ENCODE data around the gene ZNF536. TPM values are rescaled to one million over a fixed set of nuclear protein-coding genes. Genes with fewer than 3 reads are reported as not detected.
"Not testable (repeated sequence)": the region's sequence is repeated elsewhere in the genome, so short reads cannot be mapped to it uniquely, and the experiment has no call there.

ZNF536 gene
- total RNA-seq, 1 donor from 2014 or later = 9.2 TPM

DNA sequence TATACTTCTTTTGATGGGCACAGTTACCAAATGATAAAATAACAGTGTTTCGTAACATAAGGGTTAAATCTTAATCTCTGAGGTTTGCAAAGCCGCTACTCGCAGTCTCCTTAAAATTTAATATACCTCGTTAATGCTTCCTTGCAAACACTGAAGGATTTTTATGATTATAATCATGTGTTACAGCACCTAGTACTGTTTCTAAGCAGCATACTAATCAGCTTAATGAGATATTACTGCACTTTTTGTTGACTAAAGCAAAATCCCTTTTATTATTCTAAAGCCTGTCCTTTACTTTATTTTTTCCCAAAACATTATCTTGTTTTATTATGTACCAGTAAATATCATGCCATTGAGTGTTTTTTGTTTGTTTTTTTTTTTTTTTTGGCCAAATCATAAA, 70.5 kb downstream of the ZNF536 start:
- no peak overlapping the region for H3K4me3 Mint-ChIP-seq
- H3K4me1 Mint-ChIP-seq (ENCODE audit: unreplicated experiment) = peaks cover 11% of the 10 kb centered on the region
- no peak for DNase-seq (ENCODE audit: extremely low spot score, unreplicated experiment)
- H3K36me3 Mint-ChIP-seq = peaks cover 4% of the 10 kb centered on the region
- no peaks in the 10 kb centered on the region for H3K9me3 Mint-ChIP-seq
- peaks cover 17% of the 10 kb centered on the region for H3K27me3 Mint-ChIP-seq
- TF ChIP-seq, protein P1, sequence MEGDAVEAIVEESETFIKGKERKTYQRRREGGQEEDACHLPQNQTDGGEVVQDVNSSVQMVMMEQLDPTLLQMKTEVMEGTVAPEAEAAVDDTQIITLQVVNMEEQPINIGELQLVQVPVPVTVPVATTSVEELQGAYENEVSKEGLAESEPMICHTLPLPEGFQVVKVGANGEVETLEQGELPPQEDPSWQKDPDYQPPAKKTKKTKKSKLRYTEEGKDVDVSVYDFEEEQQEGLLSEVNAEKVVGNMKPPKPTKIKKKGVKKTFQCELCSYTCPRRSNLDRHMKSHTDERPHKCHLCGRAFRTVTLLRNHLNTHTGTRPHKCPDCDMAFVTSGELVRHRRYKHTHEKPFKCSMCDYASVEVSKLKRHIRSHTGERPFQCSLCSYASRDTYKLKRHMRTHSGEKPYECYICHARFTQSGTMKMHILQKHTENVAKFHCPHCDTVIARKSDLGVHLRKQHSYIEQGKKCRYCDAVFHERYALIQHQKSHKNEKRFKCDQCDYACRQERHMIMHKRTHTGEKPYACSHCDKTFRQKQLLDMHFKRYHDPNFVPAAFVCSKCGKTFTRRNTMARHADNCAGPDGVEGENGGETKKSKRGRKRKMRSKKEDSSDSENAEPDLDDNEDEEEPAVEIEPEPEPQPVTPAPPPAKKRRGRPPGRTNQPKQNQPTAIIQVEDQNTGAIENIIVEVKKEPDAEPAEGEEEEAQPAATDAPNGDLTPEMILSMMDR (conservative IDR thresholded peaks at IDR 0.05) = no peak
- H3K27ac Mint-ChIP-seq = no peak overlapping the region

DNA sequence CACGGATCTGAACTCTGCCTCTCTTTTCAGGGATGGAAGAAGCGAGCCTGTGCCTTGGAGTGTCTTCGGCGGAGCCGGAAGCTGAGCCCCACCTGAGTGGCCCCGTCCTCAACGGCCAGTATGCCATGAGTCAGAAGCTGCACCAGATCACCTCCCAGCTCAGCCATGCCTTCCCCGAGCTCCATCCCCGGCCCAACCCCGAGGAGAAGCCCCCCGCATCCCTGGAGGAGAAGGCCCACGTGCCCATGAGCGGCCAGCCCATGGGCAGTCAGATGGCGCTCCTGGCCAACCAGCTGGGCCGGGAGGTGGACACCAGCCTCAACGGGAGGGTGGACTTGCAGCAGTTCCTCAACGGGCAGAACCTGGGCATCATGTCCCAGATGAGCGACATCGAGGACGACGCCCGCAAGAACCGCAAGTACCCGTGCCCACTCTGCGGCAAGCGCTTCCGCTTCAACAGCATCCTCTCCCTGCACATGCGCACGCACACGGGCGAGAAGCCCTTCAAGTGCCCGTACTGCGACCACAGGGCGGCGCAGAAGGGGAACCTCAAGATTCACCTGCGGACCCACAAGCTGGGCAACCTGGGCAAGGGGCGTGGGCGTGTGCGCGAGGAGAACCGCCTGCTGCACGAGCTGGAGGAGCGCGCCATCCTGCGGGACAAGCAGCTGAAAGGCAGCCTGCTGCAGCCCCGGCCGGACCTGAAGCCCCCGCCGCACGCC, 71.5 kb downstream of the ZNF536 start:
- Mint-ChIP-seq H3K36me3 (peaks cover 4% of the 10 kb centered on the region), H3K4me3 (no peak overlapping the region)
- DNase-seq (ENCODE audit: extremely low spot score, unreplicated experiment) = no peak

DNA sequence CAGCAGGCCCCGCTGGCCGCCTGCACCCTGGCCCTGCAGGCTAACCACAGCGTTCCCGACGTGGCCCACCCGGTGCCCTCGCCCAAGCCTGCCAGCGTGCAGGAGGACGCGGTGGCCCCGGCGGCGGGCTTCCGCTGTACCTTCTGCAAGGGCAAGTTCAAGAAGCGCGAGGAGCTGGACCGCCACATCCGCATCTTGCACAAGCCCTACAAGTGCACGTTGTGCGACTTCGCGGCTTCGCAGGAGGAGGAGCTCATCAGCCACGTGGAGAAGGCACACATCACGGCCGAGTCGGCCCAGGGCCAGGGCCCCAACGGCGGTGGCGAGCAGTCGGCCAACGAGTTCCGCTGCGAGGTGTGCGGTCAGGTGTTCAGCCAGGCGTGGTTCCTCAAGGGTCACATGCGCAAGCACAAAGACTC, 72.1 kb downstream of the ZNF536 start:
- H3K4me1 Mint-ChIP-seq (ENCODE audit: unreplicated experiment) = peaks cover 20% of the 10 kb centered on the region

More for the DNA sequence above, 71.5 kb downstream of the ZNF536 start:
- H3K27ac Mint-ChIP-seq = no peak overlapping the region
- H3K9me3 Mint-ChIP-seq = no peaks in the 10 kb centered on the region
- H3K4me1 Mint-ChIP-seq (ENCODE audit: unreplicated experiment) = peaks cover 14% of the 10 kb centered on the region
- H3K27me3 Mint-ChIP-seq = peaks cover 24% of the 10 kb centered on the region
- TF ChIP-seq, protein P1 (conservative IDR thresholded peaks at IDR 0.05) = no peak

DNA sequence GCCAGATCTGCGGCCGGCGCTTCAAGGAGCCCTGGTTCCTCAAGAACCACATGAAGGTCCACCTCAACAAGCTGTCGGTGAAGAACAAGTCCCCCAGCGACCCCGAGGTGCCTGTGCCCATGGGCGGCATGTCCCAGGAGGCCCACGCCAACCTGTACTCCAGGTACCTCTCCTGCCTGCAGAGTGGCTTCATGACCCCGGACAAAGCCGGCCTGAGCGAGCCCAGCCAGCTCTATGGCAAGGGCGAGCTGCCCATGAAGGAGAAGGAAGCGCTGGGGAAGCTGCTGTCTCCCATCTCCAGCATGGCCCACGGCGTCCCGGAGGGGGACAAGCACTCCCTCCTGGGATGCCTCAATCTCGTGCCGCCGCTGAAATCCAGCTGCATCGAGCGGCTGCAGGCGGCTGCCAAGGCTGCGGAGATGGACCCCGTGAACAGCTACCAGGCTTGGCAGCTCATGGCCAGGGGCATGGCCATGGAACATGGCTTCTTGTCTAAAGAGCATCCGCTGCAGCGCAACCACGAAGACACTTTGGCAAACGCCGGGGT, 72.6 kb downstream of the ZNF536 start:
- peaks cover 35% of the 10 kb centered on the region for H3K27me3 Mint-ChIP-seq
- H3K36me3 Mint-ChIP-seq = peaks cover 4% of the 10 kb centered on the region

More for the DNA sequence above, 72.1 kb downstream of the ZNF536 start:
- peaks cover 4% of the 10 kb centered on the region for H3K36me3 Mint-ChIP-seq
- H3K4me3 Mint-ChIP-seq = no peak overlapping the region
- H3K27ac Mint-ChIP-seq = no peak overlapping the region
- TF ChIP-seq, protein P1 (conservative IDR thresholded peaks at IDR 0.05) = no peak
- H3K9me3 Mint-ChIP-seq = no peaks in the 10 kb centered on the region
- H3K27me3 Mint-ChIP-seq = peaks cover 30% of the 10 kb centered on the region
- DNase-seq (ENCODE audit: extremely low spot score, unreplicated experiment) = no peak

DNA sequence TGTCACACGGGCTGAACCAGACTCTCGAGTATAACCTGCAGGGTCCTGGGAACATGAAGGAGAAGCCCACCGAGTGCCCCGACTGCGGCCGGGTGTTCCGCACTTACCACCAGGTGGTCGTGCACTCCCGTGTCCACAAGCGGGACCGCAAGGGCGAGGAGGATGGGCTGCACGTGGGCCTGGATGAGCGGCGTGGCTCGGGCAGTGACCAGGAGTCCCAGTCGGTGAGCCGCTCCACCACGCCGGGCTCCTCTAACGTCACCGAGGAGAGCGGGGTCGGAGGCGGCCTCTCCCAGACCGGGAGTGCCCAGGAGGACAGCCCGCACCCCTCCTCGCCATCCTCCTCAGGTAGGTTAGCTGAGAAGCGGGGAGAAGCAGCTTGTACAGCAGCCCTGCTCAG, 73.2 kb downstream of the ZNF536 start:
- Mint-ChIP-seq H3K4me1 (ENCODE audit: unreplicated experiment) (peaks cover 30% of the 10 kb centered on the region), H3K27me3 (peaks cover 38% of the 10 kb centered on the region)

More for the DNA sequence above, 72.6 kb downstream of the ZNF536 start:
- TF ChIP-seq, protein P1 (conservative IDR thresholded peaks at IDR 0.05) = no peak
- H3K9me3 Mint-ChIP-seq = no peaks in the 10 kb centered on the region
- H3K4me3 Mint-ChIP-seq = no peak overlapping the region
- H3K27ac Mint-ChIP-seq = no peak overlapping the region
- H3K4me1 Mint-ChIP-seq (ENCODE audit: unreplicated experiment) = peaks cover 25% of the 10 kb centered on the region
- no peak for DNase-seq (ENCODE audit: extremely low spot score, unreplicated experiment)

DNA sequence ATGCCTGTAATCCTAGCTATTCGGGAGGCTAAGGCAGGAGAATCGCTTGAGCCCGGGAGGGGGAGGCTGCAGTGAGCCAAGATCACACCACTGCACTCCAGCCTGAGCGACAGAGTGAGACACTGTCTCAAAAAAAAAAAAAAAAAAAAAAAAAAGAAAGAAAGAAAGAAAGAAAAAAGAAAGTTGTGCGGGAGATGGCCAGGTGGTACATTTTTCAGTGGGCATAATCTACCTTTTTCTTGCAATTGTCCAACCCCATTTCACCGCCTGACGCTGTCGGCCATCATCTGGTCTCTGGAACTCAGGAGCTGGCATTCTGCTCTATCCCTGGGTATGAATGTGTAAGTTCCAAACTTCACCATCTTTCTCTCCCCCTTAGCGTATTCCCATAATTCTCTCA, 73.9 kb downstream of the ZNF536 start:
- peaks cover 30% of the 10 kb centered on the region for H3K4me1 Mint-ChIP-seq (ENCODE audit: unreplicated experiment)
- H3K27ac Mint-ChIP-seq = peak overlapping the region; percentile 29
- not testable (repeated sequence) for DNase-seq (ENCODE audit: extremely low spot score, unreplicated experiment); H3K9me3 Mint-ChIP-seq; H3K4me3 Mint-ChIP-seq; H3K36me3 Mint-ChIP-seq
- peaks cover 38% of the 10 kb centered on the region for H3K27me3 Mint-ChIP-seq

More for the DNA sequence above, 73.2 kb downstream of the ZNF536 start:
- TF ChIP-seq, protein P1 (conservative IDR thresholded peaks at IDR 0.05) = no peak
- DNase-seq (ENCODE audit: extremely low spot score, unreplicated experiment) = no peak
- Mint-ChIP-seq H3K4me3 (no peak overlapping the region), H3K27ac (no peak overlapping the region), H3K9me3 (no peaks in the 10 kb centered on the region), H3K36me3 (peaks cover 4% of the 10 kb centered on the region)
